ENCODE data around the gene IZUMO4.

DNA sequence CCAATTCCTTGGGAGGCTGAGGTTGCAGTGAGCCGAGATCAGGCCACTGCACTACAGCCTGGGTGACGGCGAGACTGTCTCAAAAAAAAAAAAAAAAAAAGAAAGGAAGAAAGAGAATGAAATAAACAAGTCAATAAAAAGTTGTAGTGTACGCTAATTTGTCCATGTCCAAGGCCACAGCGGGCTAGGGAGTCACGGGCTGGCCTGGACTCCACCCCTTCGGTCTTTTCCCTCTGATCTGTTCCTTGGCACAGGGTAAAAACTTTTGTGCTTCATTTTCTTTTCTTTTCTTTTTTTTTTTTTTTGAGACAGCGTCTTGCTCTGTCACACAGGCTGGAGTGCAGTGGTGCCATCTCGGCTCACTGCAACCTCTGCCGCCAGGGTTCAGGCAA, 26.3 kb upstream of the IZUMO4 start:
- TF ChIP-seq GATA2 (IDR thresholded peaks at IDR 0.05; ENCODE audit: low read depth, low read length): no peak
- TF ChIP-seq GATA3 (IDR thresholded peaks at IDR 0.05; ENCODE audit: low read depth, low read length): no peak

All from SH-SY5Y (cell line).